GM12878 (cell line): Measurements from ENCODE around the gene ELP4. TPM values are rescaled to one million over a fixed set of nuclear protein-coding genes. Genes with fewer than 3 reads are reported as not detected.
"Not testable (repeated sequence)": the region's sequence is repeated elsewhere in the genome, so short reads cannot be mapped to it uniquely, and the experiment has no call there.

ENCODE experiments used
- ATAC-seq: fragments of 200-7000 bp; cut with Tn5 transposase; 3 replicates; pipeline ENCODE4 v1.9.1; 2020; ENCODE audit warnings: mild to moderate bottlenecking, moderate library complexity
- BruUV-seq: library from RNA; stranded (reverse); fragments of 400-500 nt; replicated peaks from 2 replicates; lab custom pipeline; 2021; lab: Mats Ljungman, UMichigan
- CTCF ChIA-PET: fragments of 300-600 bp; sonication (Branson Sonifier 250); formaldehyde crosslinking; extraction: SDS; loops from one replicate; lab custom pipeline; 2021; ENCODE audit warnings: inconsistent platforms; lab: Yijun Ruan, JAX
- POLR2A ChIA-PET: fragments of 350-600 bp; formaldehyde crosslinking; extraction: SDS; loops from one replicate; lab custom pipeline; 2021; ENCODE audit warnings: inconsistent platforms; lab: Charles Lee
- RAD21 ChIA-PET: fragments of 300-600 bp; sonication (Branson Sonifier 250); formaldehyde crosslinking; loops from one replicate; lab custom pipeline; 2023; ENCODE audit warnings: antibody characterized with exemption; ENCODE audit not compliant: unreplicated experiment; lab: Charles Lee
- SMC1A ChIA-PET: fragments of 300-600 bp; sonication (Branson Sonifier 250); formaldehyde crosslinking; loops from one replicate; lab custom pipeline; 2023; ENCODE audit not compliant: unreplicated experiment, uncharacterized antibody; lab: Charles Lee
- DNase-seq: peaks from one replicate; pipeline ENCODE4 v3.0.0-alpha.2; 2011; ENCODE audit warnings: low read depth, low spot score
- FAIRE-seq: peaks from 3 replicates; lab custom pipeline; 2011; peaks lifted over from hg19 to GRCh38; lab: Jason Lieb, UNC
- H2AFZ ChIP-seq: 2 replicates; pipeline ENCODE4 v1.6.0; 2011; ENCODE audit warnings: low read depth, low read length, control low read depth; ENCODE audit not compliant: control insufficient read depth
- H3K27ac ChIP-seq: 2 replicates; pipeline ENCODE4 v1.5.1; 2011; ENCODE audit warnings: control low read depth; ENCODE audit not compliant: control insufficient read depth, insufficient read depth
- H3K27me3 ChIP-seq, 2 experiments: replicated peaks in 1 of 2; 2 replicates each; pipeline versions ENCODE4 v1.6.0 to v1.6.1; 2011; ENCODE audit warnings: low read length in 1 of 2; ENCODE audit not compliant: control insufficient read depth in 2 of 2, insufficient read depth in 2 of 2
- H3K36me3 ChIP-seq, 2 experiments: 2 replicates each; pipeline ENCODE4 v1.5.1; 2011; ENCODE audit warnings: low read length in 1 of 2; ENCODE audit not compliant: control insufficient read depth in 2 of 2, insufficient read depth in 2 of 2
- H3K4me1 ChIP-seq: 2 replicates; pipeline ENCODE4 v1.6.1; 2011; ENCODE audit warnings: mild to moderate bottlenecking, low read length, moderate library complexity, mixed read lengths; ENCODE audit not compliant: control insufficient read depth, insufficient read depth
- H3K4me2 ChIP-seq: 2 replicates; pipeline ENCODE4 v1.6.0; 2011; ENCODE audit warnings: control low read depth; ENCODE audit not compliant: control insufficient read depth, insufficient read depth
- H3K4me3 ChIP-seq: fragments of 200-600 bp; sonication (generic); 2 replicates; pipeline ENCODE4 v1.5.1; 2016
- H3K79me2 ChIP-seq: 2 replicates; pipeline ENCODE4 v1.6.0; 2011; ENCODE audit warnings: low read length; ENCODE audit not compliant: control insufficient read depth, insufficient read depth
- H3K9ac ChIP-seq: 2 replicates; pipeline ENCODE4 v1.8.0; 2011; ENCODE audit warnings: low read length, control low read depth, mixed read lengths; ENCODE audit not compliant: control insufficient read depth, insufficient read depth
- H3K9me3 ChIP-seq: replicated peaks from 3 replicates; pipeline ENCODE4 v1.5.1; 2011; ENCODE audit warnings: mild to moderate bottlenecking, low read length; ENCODE audit not compliant: control insufficient read depth, insufficient read depth
- H4K20me1 ChIP-seq: 2 replicates; pipeline ENCODE4 v1.6.0; 2011; ENCODE audit not compliant: control insufficient read depth, insufficient read depth
- ATF7 ChIP-seq: fragments of 450-650 bp; IDR thresholded peaks from 2 replicates; pipeline ENCODE4 v1.6.1; 2016; ENCODE audit warnings: low read depth, mild to moderate bottlenecking
- EP300 ChIP-seq, 2 experiments: fragments of 150-350 bp in 1 of 2; IDR thresholded peaks; 2 replicates each; pipeline ENCODE4 v1.6.1; 2011 to 2012; ENCODE audit warnings: low read depth in 2 of 2, low read length in 2 of 2, borderline replicate concordance in 1 of 2, improper control_type of control experiment in 1 of 2, inconsistent platforms in 1 of 2; ENCODE audit not compliant: control insufficient read depth in 1 of 2
- ESRRA ChIP-seq: IDR thresholded peaks from 2 replicates; pipeline ENCODE4 v1.6.1; 2012; ENCODE audit warnings: mild to moderate bottlenecking, low read length, improper control_type of control experiment
- LARP7 ChIP-seq: fragments of 450-650 bp; IDR thresholded peaks from 2 replicates; pipeline ENCODE4 v1.6.1; 2017; ENCODE audit warnings: mild to moderate bottlenecking
- PBX3 ChIP-seq: IDR thresholded peaks from 2 replicates; pipeline ENCODE4 v1.6.1; 2011; ENCODE audit warnings: mild to moderate bottlenecking, low read depth, low read length, moderate library complexity; ENCODE audit not compliant: insufficient replicate concordance
- WGBS: methylation state at CpG from one replicate; pipeline ENCODE4 v1.1.6; 2016; ENCODE audit warnings: low lambda C conversion rate; ENCODE audit not compliant: insufficient replicate concordance, insufficient coverage; ENCODE audit errors: missing lambda C conversion rate; 5-methylcytosine and 5-hydroxymethylcytosine counted together
- in situ Hi-C: fragments of 300-500 bp; cut with MboI; formaldehyde crosslinking; loops from 9 replicates; pipeline ENCODE4 v1.14.3; 2018; ENCODE audit warnings: mixed read lengths
- intact Hi-C: fragments of 100-400 bp; cut with micrococcal nuclease; formaldehyde crosslinking; loops from one replicate; pipeline ENCODE4 v1.14.2; 2022; ENCODE audit not compliant: unreplicated experiment
- polyA plus RNA-seq, 11 experiments: library from polyadenylated mRNA; depleted of rRNA in 4 of 11; unstranded in 6 of 11; stranded (reverse) in 5 of 11; fragments of >200 nt; fragmentation: Nextera tagmentation in 4 of 11; fragmentation: Illumina TruSeq in 1 of 11; extraction: Ambion mirVana in 4 of 11; extraction: Trizol in 1 of 11; gene quantifications; 1 replicate in 1 of 11; 2 replicates in 10 of 11; pipeline versions ENCODE4 v1.2.1 to v1.2.3, GENCODE V29; 2011 to 2016; ENCODE audit warnings: inconsistent platforms in 2 of 11, missing spikeins in 2 of 11, low read depth in 1 of 11
- total RNA-seq, 4 experiments: library from RNA; depleted of rRNA in 3 of 4; stranded (reverse); fragments of >200 nt in 3 of 4; fragmentation: Illumina TruSeq in 1 of 4; extraction: Trizol in 1 of 4; gene quantifications; 2 replicates each; pipeline versions ENCODE4 v1.2.1 to v1.2.3, GENCODE V29; 2013 to 2021

ELP4 gene
- total and polyA plus RNA-seq, 10 of the 15 experiments (the other 5 are each of a cell fraction or from before 2014, with no cell fraction given): 17.7 to 36.1 (median 27.0) TPM

DNA sequence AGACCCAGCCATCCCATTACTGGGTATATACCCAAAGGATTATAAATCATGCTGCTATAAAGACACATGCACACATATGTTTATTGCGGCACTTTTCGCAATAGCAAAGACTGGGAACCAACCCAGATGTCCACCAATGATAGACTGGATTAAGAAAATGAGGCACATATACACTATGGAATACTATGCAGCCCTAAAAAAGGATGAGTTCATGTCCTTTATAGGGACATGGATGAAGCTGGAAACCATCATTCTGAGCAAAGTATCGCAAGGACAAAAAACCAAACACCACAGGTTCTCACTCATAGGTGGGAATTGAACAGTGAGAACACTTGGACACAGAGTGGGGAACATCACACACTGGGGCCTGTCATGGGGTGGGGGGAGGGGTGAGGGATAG lies 69.8 kb downstream of the ELP4 start:
- SMC1A ChIA-PET, BruUV-seq, H3K9ac ChIP-seq, H3K4me2 ChIP-seq, H3K4me3 ChIP-seq, DNase-seq, H2AFZ ChIP-seq, H3K4me1 ChIP-seq, H3K79me2 ChIP-seq, H3K27me3 ChIP-seq, ATAC-seq, H3K36me3 ChIP-seq, POLR2A ChIA-PET, H3K9me3 ChIP-seq, CTCF ChIA-PET, intact Hi-C loops, RAD21 ChIA-PET, H3K27ac ChIP-seq, H4K20me1 ChIP-seq, in situ Hi-C loops, FAIRE-seq: not testable (repeated sequence)
- WGBS: 98% methylated on average over 3 of the region's 3 CpGs

DNA sequence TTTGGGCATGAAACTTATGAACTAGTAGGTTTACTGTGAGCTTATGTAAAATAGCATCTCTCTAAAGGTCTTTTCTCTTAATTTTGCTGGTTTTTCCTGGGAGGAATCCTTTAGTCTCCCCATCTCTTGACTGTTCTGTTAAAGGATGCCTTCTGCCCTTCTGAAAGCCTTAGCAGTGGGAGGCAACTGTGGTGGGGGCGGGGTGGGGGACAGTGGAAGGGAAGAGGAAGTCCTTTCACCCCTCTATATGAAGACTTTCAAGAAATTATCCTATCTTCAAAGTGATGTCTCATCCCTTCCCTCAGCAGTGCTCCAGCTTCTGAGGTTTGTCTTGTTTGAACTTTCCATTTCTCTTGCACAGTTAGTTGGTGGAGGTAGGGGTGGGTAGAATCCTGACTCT lies 73.1 kb downstream of the ELP4 start:
- no TSS peak for BruUV-seq
- intact Hi-C loops: no loop called here
- Histone ChIP-seq H3K4me3 (no peak overlapping the region), H3K9ac (no peak overlapping the region), H3K36me3 (no peaks in the 10 kb centered on the region), H3K79me2 (no peaks in the 10 kb centered on the region)
- in situ Hi-C loops: no loop called here
- no peak for TF ChIP-seq LARP7
- no peak for TF ChIP-seq EP300 (IDR thresholded peaks at IDR 0.05; ENCODE audit: borderline replicate concordance in 1 of 2, control insufficient read depth in 1 of 2, low read depth in 2 of 2, low read length in 2 of 2)
- TF ChIP-seq PBX3: no peak
- TF ChIP-seq ESRRA: no peak
- no peak for TF ChIP-seq ATF7
- TF ChIP-seq, all 136 proteins: peak for 0
- ATAC-seq (no peak), FAIRE-seq (no peak), DNase-seq (no peak)
- RAD21 ChIA-PET: no interaction called here
- H2AFZ ChIP-seq: no peak overlapping the region
- no peak overlapping the region for H3K4me2 ChIP-seq
- SMC1A ChIA-PET: no interaction called here
- H3K27me3 ChIP-seq: no peaks in the 10 kb centered on the region
- no peaks in the 10 kb centered on the region for H4K20me1 ChIP-seq
- POLR2A ChIA-PET: no interaction called here
- H3K27ac ChIP-seq: no peak overlapping the region
- H3K9me3 ChIP-seq: no peaks in the 10 kb centered on the region
- 63% methylated on average over 1 of the region's 1 CpG for WGBS
- H3K4me1 ChIP-seq: no peaks in the 10 kb centered on the region
- CTCF ChIA-PET: no interaction called here
